GM18868 (cell line): ENCODE measurements around the gene ACTMAP.
A peak's percentile ranks its signal among the peaks of the same experiment; 100 is the strongest.
"Not testable (repeated sequence)": the region's sequence is repeated elsewhere in the genome, so short reads cannot be mapped to it uniquely, and the experiment has no call there.

ENCODE experiments used
- ATAC-seq: cut with Tn5 transposase; IDR thresholded peaks from one replicate; pipeline ENCODE4 v1.9.1; 2021; ENCODE audit warnings: mild to moderate bottlenecking, moderate library complexity; ENCODE audit not compliant: unreplicated experiment

Gene ACTMAP

GRCh38 chr19:40750058-40750873 is at the start of gene ACTMAP:
TSS of gene ACTMAP (minus strand) at chr19:40750477. CDS start at chr19:40749803, 674 bp downstream.
- ATAC-seq: peak; percentile 82

DNA sequence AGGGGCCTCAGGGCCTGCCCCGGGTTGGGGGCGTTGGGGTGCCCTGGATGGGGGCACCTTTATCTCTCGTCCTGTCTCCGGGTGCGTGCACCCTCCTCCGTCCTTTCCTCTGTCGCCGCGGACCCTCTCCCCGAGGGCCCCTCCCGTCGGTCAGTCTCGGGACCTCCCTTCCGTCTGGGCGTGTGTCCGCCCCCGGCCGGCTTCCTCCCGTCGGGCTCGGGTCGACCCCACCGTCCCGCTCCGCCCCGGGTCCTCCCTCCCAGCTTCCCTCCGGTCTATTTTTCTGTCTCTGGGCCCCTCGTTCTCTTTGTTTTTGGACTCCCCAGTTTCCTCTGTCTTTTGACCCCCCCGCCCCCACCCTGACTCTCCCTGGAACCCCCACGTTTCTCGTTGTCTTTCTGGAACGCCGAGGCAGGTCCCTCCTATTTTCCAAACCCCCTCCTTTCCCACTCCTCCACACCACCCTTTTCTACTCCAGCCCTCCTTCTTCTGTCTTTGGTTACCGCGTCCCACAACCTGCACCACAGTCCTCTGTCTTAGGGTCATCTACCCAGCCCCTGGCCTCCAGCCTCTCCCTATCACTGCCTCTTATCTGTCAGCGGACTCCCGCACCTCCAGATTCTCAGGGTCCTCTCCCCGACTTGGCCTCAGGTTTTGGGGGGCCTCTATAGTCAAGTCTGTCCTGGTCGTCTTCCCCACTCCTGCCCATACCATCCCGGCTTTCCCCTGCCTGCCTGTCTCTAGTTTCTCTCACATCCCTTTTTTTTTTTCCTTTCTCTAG is 49.5 kb upstream of the ACTMAP start:
- ATAC-seq: no peak

GRCh38 chr19:40798683-40799557 is 48.6 kb upstream of the ACTMAP start, which contains the start of gene EGLN2:
TSS of gene EGLN2 (plus strand) at chr19:40799191. CDS start at chr19:40800573, 1,382 bp downstream.
- ATAC-seq: peak; percentile 74

DNA sequence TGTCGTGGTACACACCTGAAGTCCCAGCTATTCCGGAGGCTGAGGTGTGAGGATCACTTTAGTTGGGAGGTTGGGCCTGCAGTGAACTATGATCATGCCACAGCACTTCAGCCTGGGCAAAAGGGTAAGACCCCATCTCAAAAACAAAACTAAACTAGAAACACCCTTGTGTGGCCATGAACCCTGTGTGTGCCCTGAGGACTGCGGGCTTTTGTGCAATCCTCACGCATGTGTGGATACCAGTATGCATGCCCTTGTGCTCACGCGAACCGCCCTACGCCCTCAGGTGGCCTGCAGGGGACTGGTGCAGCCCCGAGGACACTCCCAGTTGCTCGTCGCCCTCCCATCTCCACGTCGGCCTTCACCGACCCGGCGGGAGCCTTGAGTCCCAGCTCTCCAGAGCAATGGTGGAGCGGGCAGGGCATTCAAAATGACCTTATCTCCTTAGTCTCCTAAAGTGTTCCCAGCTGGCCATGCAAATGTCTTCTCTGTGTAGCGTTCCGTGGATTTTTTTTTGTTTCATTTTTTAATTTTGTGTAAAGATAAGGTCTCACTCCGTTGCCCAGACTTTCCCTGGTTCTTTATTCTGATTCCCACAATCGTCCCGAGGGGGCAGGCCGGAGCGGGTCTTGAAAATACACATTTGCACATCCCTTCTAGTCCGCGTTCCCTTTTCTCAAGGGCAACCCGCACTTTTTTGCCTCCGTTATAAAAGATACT is 47.8 kb upstream of the ACTMAP start:
- peak; percentile 20 for ATAC-seq

DNA sequence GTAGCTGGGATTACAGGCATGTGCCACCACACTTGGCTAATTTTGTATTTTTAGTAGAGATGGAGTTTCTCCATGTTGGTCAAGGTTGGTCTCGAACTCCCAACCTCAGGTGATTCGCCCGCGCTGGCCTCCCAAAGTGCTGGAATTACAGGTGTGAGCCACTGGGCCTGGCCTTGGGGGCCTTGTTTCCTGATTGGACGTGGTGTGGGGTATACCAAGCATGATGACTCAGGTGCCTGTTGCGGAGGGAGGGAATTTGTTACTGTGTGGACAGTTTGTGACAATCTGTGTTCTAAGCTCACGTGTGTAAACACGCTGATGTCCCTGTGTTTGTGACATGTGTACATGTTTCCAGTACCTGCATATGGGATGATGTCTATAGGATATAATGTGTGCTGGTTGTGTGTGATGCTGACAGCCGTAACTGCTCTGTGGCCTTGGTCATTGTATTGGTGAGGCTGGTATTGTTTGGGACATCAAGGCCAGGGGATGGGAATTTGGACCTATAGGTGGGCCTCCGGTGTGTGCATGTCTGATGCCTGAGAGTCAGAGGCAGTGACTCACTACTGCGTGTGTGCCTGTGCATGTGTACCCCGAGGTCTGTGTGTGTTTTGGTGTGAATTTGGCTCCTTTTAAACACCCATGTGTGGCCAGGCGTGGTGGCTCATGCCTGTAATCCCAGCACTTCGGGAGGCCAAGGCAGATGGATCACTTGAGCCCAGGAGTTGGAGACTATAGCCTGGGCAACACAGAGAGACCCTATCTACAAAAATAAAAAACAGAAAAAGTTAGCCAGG is 47.1 kb upstream of the ACTMAP start:
- ATAC-seq: no peak

DNA sequence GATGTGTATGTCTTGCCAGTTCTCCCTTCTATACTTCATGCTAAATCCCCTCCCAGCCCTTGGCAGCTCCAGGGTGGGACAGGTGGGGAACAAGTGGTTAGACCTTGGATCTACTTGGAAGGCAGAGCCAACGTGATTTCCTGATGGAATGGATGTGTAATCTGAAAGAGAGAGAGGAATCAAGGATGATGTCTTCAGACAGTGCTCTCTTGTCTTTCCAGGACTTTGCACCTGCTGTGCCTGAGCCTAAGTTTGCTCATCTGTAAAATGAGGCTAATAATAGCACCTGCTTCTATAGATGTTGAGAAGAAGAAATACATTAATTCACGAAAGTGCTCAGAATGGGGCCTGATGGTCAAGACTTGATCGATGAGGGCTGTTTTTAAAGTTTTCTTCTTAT is 41.7 kb upstream of the ACTMAP start:
- ATAC-seq: no peak

DNA sequence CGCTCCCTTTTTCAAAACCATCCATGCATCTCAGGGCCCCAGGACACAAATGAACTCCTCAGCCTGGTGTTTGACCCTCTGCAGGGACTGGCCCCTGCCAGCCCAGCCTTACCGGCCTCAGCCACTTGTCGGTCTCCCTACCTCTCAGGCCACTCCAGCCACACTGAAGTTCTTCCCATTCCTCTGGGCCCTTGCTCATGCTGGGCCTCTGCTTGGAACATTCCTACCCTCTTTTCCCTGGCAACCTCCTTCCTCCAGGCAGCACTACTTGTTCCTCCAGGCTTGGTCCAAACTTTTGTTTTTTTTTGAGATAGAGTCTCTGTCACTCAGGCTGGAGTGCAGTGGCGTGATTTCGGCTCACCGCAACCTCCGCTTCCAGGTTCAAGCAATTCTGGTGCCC is 41.1 kb upstream of the ACTMAP start:
- ATAC-seq: no peak

DNA sequence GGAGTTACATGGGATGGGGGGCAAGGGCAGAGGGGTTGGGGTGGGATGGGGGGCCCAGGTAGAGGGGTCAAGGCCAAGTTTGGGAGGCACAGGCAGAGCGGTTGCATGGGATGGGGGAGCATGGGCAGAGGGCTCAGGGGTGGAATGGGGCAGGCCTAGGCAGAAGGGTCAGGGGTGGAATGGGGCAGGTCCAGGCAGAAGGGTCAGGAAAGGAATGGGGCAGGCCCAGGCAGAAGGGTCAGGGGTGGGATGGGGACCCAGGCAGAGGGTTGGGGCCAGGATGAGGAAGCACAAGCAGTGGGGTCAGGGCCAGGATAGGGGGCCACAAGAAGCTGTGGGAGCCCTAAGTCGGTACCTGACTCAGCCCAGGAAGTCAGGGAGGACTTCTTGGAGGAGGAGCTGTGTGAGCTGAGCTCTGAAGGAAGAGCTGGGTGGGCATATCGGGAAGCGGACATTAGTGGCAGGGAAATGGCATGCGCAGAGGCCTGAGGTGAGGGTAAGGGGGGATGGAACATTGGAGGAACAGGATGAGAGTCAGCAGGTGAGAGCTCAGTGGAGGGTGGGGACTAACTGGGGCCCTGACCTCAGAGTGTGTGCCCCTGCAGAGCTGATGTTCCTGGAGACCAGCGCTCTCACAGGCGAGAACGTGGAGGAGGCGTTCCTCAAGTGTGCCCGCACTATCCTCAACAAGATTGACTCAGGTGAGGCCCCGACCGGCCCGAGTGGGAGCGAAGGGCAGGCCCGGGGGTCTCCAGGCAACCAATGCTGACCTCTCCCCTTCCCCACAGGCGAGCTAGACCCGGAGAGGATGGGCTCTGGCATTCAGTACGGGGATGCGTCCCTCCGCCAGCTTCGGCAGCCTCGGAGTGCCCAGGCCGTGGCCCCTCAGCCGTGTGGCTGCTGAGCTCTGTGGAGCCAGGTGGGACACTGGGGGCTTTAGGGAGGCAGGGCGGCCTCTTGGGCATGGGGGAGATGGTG is 36.1 kb upstream of the ACTMAP start:
- ATAC-seq: no peak

DNA sequence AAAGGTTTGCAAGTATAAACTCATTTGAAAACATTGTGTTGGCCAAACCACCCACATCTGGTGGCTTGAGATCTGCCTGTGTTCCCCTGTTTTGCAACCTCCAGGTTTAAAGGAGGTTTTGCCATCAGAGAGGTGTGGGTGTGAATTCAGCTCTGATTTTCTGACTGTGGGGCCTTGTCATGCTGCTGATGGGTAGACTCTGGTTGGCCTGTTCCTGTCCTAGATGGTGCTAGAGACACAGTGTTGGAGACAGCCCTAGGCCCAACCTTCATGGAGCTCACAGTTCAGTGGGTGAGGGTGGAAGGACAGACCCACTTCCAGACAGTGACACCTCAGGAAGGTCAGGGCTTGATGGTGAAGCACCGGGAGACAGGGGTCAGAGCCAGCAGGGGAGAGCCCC is 35.2 kb upstream of the ACTMAP start:
- no peak for ATAC-seq

DNA sequence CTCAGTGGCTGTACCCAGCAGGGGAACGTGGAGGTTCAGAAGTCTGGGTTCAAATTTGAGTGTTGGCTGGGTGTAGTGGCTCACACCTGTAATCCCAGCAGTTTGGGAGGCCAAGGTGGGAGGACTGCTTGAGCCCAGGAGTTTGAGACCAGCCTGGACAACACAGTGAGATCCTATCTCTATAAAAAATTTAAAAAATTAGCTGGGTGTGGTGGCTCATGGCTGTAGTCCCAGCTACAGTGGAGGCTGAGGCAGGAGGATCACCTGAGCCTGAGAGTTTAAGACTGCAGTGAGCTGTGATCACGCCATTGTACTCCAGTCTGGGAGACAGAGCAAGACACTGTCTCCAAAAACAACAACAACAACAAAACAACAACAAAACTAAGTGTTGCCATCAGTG is 33.9 kb upstream of the ACTMAP start:
- not testable (repeated sequence) for ATAC-seq

DNA sequence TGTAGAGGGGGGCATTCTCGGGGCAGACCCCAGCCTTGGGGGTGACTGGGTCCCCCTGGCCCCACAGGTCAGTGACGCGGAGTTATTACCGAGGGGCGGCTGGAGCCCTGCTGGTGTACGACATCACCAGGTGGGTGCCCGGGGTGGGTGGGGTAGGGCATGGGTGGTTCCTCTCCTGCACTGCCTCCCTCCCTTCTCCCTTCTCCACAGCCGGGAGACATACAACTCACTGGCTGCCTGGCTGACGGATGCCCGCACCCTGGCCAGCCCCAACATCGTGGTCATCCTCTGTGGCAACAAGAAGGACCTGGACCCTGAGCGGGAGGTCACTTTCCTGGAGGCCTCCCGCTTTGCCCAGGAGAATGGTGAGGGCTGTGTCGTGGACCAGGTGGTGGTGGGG is 33.4 kb upstream of the ACTMAP start:
- ATAC-seq: no peak

DNA sequence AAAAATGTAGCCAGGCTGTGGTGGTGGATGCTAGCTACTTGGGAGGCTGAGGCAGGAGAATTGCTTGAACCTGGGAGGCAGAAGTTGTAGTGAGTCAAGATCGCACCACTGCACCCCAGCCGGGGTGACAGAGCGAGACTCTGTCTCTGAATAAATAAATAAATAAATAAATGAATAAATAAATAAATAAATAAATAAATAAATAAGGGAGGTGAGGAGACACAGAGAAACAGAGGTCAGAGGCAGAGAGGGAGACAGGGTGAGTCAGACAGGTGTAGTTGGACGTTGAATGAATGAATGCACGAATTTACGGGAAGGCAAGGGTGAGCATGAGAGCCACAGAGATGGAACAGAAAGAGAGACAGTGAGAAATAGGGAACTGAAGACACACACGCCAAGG is 30.9 kb upstream of the ACTMAP start:
- ATAC-seq: no peak

DNA sequence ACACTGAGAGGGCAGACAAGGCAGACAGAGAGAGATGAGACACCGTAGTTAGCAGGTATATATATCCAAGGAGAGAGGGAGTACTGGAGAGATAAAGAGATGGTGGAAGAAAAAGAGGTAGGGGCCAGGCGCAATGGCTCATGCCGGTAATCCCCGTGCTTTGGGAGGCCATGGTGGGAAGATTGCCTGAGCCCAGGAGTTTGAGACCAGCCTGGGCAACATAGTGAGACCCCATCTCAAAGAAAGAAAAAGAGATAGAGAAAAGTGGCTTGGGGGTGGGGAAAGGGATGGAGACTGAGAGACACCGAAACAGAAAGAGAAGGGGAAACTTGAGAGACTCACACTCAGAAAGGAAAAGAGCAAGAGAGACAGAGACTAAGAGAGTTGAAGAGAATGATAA is 30.3 kb upstream of the ACTMAP start:
- no peak for ATAC-seq

DNA sequence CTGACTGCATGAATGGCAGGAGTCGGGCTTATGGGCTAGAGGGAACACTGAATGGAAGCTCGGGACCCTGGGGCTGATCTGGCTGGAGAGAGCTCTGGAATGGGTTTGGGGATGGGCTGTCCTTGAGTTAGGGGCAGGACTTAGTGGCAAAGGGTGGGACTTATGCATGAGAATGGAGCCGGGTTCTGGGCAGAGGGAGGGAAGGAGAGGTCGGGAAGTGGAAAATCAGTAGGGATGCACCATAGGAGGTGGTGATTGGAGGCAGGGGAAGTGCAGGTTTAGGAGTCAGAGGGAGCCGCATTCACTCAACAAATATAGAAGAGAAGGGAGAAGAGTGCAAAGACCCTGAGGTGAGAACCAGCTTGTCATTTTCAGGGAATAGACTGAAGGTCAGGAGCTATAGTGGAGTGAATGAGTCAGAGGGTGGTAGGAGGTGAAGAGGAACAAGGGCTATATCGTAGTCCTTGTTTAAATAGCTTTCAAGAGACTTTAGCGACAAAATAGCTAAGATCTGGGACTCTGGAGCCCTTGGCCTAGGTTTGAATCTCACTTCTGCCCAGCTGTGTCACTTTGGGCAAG is 28.5 kb upstream of the ACTMAP start:
- no peak for ATAC-seq

DNA sequence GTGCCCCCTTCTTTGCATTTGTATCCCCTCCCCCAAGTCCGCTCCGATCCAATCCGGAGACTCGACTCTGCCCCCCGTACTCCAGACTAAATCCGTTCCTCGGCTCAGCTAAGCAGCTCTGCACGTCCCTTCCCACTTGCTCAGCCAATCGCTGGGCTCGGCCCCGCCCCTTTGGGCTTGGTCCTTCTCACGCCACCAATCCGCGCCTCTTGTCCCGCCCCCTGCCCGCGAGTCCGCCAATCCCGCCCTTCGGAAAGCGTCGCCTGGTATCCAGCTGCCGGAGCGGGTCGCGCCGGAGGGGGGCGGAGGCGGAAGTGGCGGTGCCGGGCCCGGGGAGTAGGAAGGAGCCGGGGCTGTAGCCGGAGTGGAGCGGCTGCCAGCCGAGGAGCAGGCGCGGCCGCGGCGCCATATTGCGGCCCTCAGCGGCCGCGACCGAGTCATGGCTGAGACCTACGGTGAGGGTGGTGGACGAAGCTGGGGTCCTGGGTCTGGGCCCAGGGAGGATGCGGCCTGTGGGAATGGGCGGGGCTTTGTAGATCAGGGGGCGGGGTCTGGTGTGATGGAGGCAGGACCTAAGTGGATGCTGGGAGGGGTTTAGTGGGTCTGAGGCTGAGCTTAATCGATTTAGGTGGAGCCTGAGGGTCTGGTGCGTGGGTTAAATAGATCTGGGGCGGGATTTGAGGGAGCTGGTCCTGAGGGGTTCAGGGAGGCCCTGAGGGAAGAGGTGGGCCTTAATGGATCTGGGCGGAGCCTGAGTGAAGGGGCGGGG is 27.8 kb upstream of the ACTMAP start, which contains the start of gene RAB4B:
Gene RAB4B, plus strand, starts transcription at position 311 of the 769 bp plus-strand sequence. Its CDS starts 129 bp downstream, at position 440.
- peak; percentile 55 for ATAC-seq

DNA sequence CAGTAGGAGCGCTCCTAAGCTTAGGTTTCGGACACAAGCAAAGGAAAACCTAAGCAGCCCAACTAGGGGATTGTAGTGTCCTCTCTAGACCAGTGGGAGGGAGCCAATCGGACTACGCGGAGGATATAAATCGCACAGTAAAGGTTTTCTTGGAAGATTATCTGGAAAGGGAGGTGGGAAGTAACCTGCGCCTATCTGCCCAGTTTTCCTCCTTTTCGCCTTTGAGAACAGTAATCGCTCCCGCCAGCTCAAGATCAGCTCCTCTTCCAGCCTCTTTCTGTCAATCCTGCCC is 27.3 kb upstream of the ACTMAP start:
- ATAC-seq: no peak

GRCh38 chr19:40776932-40777644 is 26.8 kb upstream of the ACTMAP start:
- ATAC-seq: peak; percentile 65
